HepG2 (cell line): ENCODE measurements around the gene PLA2G4B. TPM values are rescaled to one million over a fixed set of nuclear protein-coding genes. Genes with fewer than 3 reads are reported as not detected.

Experiments
- ATAC-seq: fragments of 200-7000 bp; cut with Tn5 transposase; 3 replicates; pipeline ENCODE4 v1.9.1; 2020; ENCODE audit warnings: mild to moderate bottlenecking, moderate library complexity
- BruUV-seq: library from RNA; stranded (reverse); fragments of 400-500 nt; replicated peaks from 2 replicates; lab custom pipeline; 2021; lab: Mats Ljungman, UMichigan
- CTCF ChIA-PET: fragments of 300-600 bp; formaldehyde crosslinking; extraction: SDS; loops from one replicate; lab custom pipeline; 2021; ENCODE audit warnings: low total read pairs, inconsistent platforms, low intra/inter-chr PET ratio; lab: Yijun Ruan, JAX
- POLR2A ChIA-PET: fragments of 350-600 bp; sonication (Branson Sonifier 250); formaldehyde crosslinking; loops from one replicate; lab custom pipeline; 2020; ENCODE audit warnings: antibody characterized with exemption, inconsistent platforms; lab: Yijun Ruan, JAX
- DNase-seq: peaks from one replicate; pipeline ENCODE4 v3.0.0-alpha.2; 2015; ENCODE audit warnings: low spot score
- FAIRE-seq: peaks from 3 replicates; lab custom pipeline; 2011; peaks lifted over from hg19 to GRCh38; lab: Jason Lieb, UNC
- H2AFZ ChIP-seq: one replicate; pipeline ENCODE4 v1.6.1; 2011; ENCODE audit warnings: low read length, inconsistent platforms
- H3K27ac ChIP-seq: fragments of 300-600 bp; 3 replicates; pipeline ENCODE4 v1.8.0; 2011; ENCODE audit warnings: mixed run types, mild to moderate bottlenecking, mixed read lengths, low read length, inconsistent platforms; ENCODE audit not compliant: insufficient read depth; ENCODE audit errors: extremely low read length
- H3K27me3 ChIP-seq, 2 experiments: fragments of 200-600 bp in 1 of 2; 2 replicates in 1 of 2; 3 replicates in 1 of 2; pipeline versions ENCODE4 v1.6.0 to v1.8.0; 2011; ENCODE audit warnings: low read length in 2 of 2, mild to moderate bottlenecking in 2 of 2, moderate library complexity in 2 of 2, inconsistent platforms in 1 of 2; ENCODE audit not compliant: insufficient read depth in 2 of 2, control insufficient read depth in 1 of 2
- H3K36me3 ChIP-seq, 2 experiments: fragments of 200-600 bp in 1 of 2; replicated peaks in 1 of 2; 2 replicates in 1 of 2; 3 replicates in 1 of 2; pipeline versions ENCODE4 v1.5.1 to v1.8.0; 2011; ENCODE audit warnings: low read length in 2 of 2, inconsistent platforms in 1 of 2; ENCODE audit not compliant: insufficient read depth in 2 of 2, control insufficient read depth in 1 of 2
- H3K4me1 ChIP-seq: 2 replicates; pipeline ENCODE4 v1.5.1; 2012; ENCODE audit warnings: low read length, inconsistent platforms; ENCODE audit not compliant: insufficient read depth
- H3K4me2 ChIP-seq: 2 replicates; pipeline ENCODE4 v1.6.0; 2011; ENCODE audit warnings: low read depth, low read length, inconsistent platforms
- H3K4me3 ChIP-seq, 3 experiments: fragments of 200-600 bp in 1 of 3; sonication (generic), shearing (Covaris generic) in 1 of 3; replicated peaks in 1 of 3; 2 replicates each; pipeline ENCODE4 v1.5.1; 2011 to 2016; ENCODE audit warnings: low read length in 3 of 3, inconsistent platforms in 2 of 3, low read depth in 2 of 3, mild to moderate bottlenecking in 2 of 3, control low read depth in 1 of 3, mixed read lengths in 1 of 3; ENCODE audit not compliant: insufficient read depth in 1 of 3
- H3K79me2 ChIP-seq: one replicate; pipeline ENCODE4 v1.6.1; 2011; ENCODE audit warnings: low read length, inconsistent platforms; ENCODE audit not compliant: insufficient read depth
- H3K9ac ChIP-seq: 2 replicates; pipeline ENCODE4 v1.6.0; 2011; ENCODE audit warnings: mild to moderate bottlenecking, low read depth, low read length, inconsistent platforms; ENCODE audit not compliant: insufficient read depth
- H3K9me3 ChIP-seq: 2 replicates; pipeline ENCODE4 v1.5.1; 2012; ENCODE audit warnings: mild to moderate bottlenecking, low read length
- H4K20me1 ChIP-seq: 2 replicates; pipeline ENCODE4 v1.6.0; 2011; ENCODE audit warnings: inconsistent platforms, mild to moderate bottlenecking, low read length, moderate library complexity; ENCODE audit not compliant: insufficient read depth
- MEIS2 ChIP-seq: sonication (generic); formaldehyde crosslinking; IDR thresholded peaks from 2 replicates; pipeline ENCODE4 v1.9.0; 2021; ENCODE audit warnings: mild to moderate bottlenecking, missing genetic modification reagents
- RORA ChIP-seq: sonication (generic); formaldehyde crosslinking; IDR thresholded peaks from 2 replicates; pipeline ENCODE4 v1.5.0; 2020; ENCODE audit warnings: mild to moderate bottlenecking, missing genetic modification reagents, moderate library complexity
- ZFP36L2 ChIP-seq: sonication (generic); formaldehyde crosslinking; IDR thresholded peaks from 2 replicates; pipeline ENCODE4 v1.4.0; 2020; ENCODE audit warnings: missing genetic modification reagents
- ZNF746 ChIP-seq: sonication (generic); formaldehyde crosslinking; IDR thresholded peaks from 2 replicates; pipeline ENCODE4 v1.8.0; 2022; ENCODE audit warnings: mild to moderate bottlenecking, missing genetic modification reagents
- ZNF83 ChIP-seq: sonication (generic); formaldehyde crosslinking; IDR thresholded peaks from 2 replicates; pipeline ENCODE4 v1.4.0; 2020; ENCODE audit warnings: missing genetic modification reagents, mild to moderate bottlenecking, borderline replicate concordance
- WGBS: methylation state at CpG from one replicate; pipeline ENCODE4 v1.1.6; 2017; ENCODE audit warnings: low lambda C conversion rate; 5-methylcytosine and 5-hydroxymethylcytosine counted together
- in situ Hi-C: cut with HindIII; loops from 2 replicates; pipeline ENCODE4 v1.10.0; 2017; ENCODE audit warnings: low pct_unique_long_range_greater_than_20kb; ENCODE audit not compliant: extremely low pct_ligation_motif_present
- intact Hi-C: fragments of 100-400 bp; cut with micrococcal nuclease; formaldehyde crosslinking; loops from one replicate; pipeline ENCODE4 v1.10.0; 2022; ENCODE audit not compliant: unreplicated experiment
- polyA plus RNA-seq, 8 experiments: library from polyadenylated mRNA; depleted of rRNA in 3 of 8; stranded (reverse) in 7 of 8; unstranded in 1 of 8; fragments of >200 nt; fragmentation: Illumina TruSeq in 4 of 8; extraction: Trizol in 4 of 8; gene quantifications; 2 replicates each; pipeline versions ENCODE4 v1.2.1 to v1.2.3, GENCODE V29; 2011 to 2016; ENCODE audit warnings: low read depth in 4 of 8, missing spikeins in 1 of 8, mixed read lengths in 1 of 8; ENCODE audit not compliant: insufficient read depth in 1 of 8
- total RNA-seq, 5 experiments: library from RNA; depleted of rRNA; stranded (reverse); fragments of >200 nt; fragmentation: Illumina TruSeq; extraction: Trizol; gene quantifications; 2 replicates each; pipeline ENCODE4 v1.2.3, GENCODE V29; 2016; ENCODE audit warnings: low read depth in 1 of 5
- TF ChIP-seq, protein P1 (sequence below): sonication (generic); formaldehyde crosslinking; IDR thresholded peaks from 2 replicates; pipeline ENCODE4 v1.4.0; 2020; ENCODE audit warnings: missing genetic modification reagents, borderline replicate concordance

Gene PLA2G4B
- total and polyA plus RNA-seq, 2 of the 13 experiments (the other 11 are each of a cell fraction or from before 2014, with no cell fraction given): 5.1 to 8.0 TPM

GRCh38 chr15:41794081-41794480 is 44.6 kb upstream of the PLA2G4B start:
- no peak overlapping the region for H3K4me3 ChIP-seq
- ATAC-seq (no peak), DNase-seq (no peak)
- H3K36me3 ChIP-seq: no peaks in the 10 kb centered on the region
- H3K4me2 ChIP-seq: no peak overlapping the region
- H3K4me1 ChIP-seq: peaks cover 55% of the 10 kb centered on the region
- no peaks in the 10 kb centered on the region for H3K9me3 ChIP-seq
- H3K79me2 ChIP-seq: peaks cover 2% of the 10 kb centered on the region
- intact Hi-C loops: no loop called here
- H3K27me3 ChIP-seq: no peaks in the 10 kb centered on the region
- WGBS: 80% methylated on average over 4 of the region's 4 CpGs
- no peak overlapping the region for H2AFZ ChIP-seq
- CTCF ChIA-PET: no interaction called here
- no peaks in the 10 kb centered on the region for H4K20me1 ChIP-seq
- H3K9ac ChIP-seq: no peak overlapping the region
- H3K27ac ChIP-seq: no peak overlapping the region
- TF ChIP-seq ZNF746 (CRISPR knock-in tag): no peak
- no peak for TF ChIP-seq ZFP36L2 (CRISPR knock-in tag)
- TF ChIP-seq RORA (CRISPR knock-in tag): no peak
- TF ChIP-seq ZNF83 (CRISPR knock-in tag): no peak
- TF ChIP-seq MEIS2 (CRISPR knock-in tag): no peak
- TF ChIP-seq, protein P1, sequence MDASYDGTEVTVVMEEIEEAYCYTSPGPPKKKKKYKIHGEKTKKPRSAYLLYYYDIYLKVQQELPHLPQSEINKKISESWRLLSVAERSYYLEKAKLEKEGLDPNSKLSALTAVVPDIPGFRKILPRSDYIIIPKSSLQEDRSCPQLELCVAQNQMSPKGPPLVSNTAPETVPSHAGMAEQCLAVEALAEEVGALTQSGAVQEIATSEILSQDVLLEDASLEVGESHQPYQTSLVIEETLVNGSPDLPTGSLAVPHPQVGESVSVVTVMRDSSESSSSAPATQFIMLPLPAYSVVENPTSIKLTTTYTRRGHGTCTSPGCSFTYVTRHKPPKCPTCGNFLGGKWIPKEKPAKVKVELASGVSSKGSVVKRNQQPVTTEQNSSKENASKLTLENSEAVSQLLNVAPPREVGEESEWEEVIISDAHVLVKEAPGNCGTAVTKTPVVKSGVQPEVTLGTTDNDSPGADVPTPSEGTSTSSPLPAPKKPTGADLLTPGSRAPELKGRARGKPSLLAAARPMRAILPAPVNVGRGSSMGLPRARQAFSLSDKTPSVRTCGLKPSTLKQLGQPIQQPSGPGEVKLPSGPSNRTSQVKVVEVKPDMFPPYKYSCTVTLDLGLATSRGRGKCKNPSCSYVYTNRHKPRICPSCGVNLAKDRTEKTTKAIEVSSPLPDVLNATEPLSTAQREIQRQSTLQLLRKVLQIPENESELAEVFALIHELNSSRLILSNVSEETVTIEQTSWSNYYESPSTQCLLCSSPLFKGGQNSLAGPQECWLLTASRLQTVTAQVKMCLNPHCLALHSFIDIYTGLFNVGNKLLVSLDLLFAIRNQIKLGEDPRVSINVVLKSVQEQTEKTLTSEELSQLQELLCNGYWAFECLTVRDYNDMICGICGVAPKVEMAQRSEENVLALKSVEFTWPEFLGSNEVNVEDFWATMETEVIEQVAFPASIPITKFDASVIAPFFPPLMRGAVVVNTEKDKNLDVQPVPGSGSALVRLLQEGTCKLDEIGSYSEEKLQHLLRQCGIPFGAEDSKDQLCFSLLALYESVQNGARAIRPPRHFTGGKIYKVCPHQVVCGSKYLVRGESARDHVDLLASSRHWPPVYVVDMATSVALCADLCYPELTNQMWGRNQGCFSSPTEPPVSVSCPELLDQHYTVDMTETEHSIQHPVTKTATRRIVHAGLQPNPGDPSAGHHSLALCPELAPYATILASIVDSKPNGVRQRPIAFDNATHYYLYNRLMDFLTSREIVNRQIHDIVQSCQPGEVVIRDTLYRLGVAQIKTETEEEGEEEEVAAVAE (CRISPR knock-in tag): no peak
- TF ChIP-seq, all 625 proteins: peak for 0
- in situ Hi-C loops: no loop called here
- no peak for FAIRE-seq
- BruUV-seq: no TSS peak
- POLR2A ChIA-PET: no interaction called here
